ENCODE data around the gene GABRB3.

- TF ChIP-seq CTCF (IDR thresholded peaks at IDR 0.05) (no peak), POLR2A (IDR thresholded peaks at IDR 0.05) (no peak)
Observed at GRCh38 chr15:26562336-26562735, 210.5 kb downstream of the GABRB3 start.
